NCI-H2227 treated with DMSO at 0.1 percent for 48 hours (cell line): ENCODE results near the gene FBLN2.

Experiments used
- DNase-seq: peaks from one replicate; lab custom pipeline; 2025; lab: John Stamatoyannopoulos, UW

FBLN2 gene

DNA sequence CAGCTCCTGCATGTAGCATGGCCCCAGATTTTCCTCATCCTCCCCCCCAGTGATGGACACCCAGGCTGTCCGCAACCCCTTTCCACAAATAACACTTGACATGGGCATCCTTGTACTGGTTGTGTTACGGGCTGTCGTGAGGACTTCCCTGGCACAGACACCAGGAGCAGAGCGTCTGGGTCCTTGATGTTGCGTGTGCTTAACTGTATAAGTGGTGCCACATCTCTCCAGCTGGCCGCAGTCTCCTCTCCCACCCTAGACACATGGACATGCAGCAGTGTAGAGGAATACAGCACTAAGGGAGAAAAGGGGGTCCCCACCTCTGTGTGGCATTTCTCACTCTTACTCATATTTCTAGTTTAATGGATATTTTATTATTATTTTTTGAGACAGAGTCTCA is 56.6 kb downstream of the FBLN2 start:
- no peak for DNase-seq

DNA sequence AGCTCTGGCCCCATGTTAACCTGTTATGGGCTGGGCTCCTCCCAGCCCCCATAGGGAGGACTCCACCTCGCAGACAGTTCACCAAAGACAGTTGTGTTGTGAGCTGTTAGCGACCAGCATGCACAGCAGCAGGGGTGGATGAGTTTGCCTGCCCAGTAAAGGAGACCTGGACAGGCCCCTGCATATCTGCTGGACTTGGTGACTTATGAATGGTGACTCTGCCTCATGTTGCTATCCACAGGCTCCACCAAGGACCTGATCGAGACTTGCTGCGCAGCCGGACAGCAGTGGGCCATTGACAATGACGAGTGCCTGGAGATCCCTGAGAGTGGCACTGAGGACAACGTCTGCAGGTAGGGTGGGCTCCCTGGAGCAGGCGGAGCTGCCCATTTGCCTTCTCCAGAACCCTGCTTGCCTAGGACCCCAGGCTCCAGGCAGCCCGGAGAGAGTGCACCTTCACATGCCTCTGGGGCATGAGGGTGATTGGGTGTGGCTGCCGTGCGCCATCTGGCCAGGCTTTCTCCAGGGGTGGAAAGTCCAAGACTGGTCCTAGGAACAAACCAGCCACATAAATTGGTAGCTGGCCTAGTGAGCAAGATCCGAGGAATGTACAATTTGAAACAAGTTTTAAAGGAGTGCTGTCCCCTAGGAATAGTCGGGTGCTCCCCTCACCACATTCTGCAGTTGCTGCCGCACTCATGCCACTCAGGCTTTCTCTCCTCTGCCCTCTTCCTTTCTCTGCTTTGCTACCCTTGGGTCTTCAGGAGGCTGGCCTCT is 59.1 kb downstream of the FBLN2 start:
- DNase-seq, result no peak

GRCh38 chr3:13608969-13609725 is 60.2 kb downstream of the FBLN2 start:
- no peak for DNase-seq

- no peak for DNase-seq
Measured at GRCh38 chr3:13610006-13610570, 61.2 kb downstream of the FBLN2 start.

DNA sequence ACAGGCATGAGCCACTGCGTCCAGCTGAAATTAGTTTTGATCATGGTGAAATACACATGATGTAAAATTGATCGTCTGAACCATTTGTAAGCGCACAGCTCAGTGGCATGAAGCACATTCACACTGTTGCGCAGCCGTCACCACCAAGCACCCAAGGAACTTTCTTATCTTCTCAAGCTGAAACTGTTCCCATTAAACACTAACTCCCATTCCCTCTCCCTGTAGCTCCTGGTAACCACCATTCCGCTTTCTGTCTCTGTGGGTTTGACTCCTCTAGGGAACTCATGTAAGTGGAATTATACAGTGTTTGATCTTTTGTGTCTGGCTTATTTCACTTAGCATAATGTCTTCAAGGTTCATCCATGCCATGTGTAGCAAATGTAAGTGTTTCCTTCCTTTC is 62.3 kb downstream of the FBLN2 start:
- no peak for DNase-seq

- DNase-seq, result no peak
Measured at GRCh38 chr3:13612829-13613228, 63.9 kb downstream of the FBLN2 start.

GRCh38 chr3:13613343-13614190 is 64.6 kb downstream of the FBLN2 start:
- DNase-seq, result no peak

DNA sequence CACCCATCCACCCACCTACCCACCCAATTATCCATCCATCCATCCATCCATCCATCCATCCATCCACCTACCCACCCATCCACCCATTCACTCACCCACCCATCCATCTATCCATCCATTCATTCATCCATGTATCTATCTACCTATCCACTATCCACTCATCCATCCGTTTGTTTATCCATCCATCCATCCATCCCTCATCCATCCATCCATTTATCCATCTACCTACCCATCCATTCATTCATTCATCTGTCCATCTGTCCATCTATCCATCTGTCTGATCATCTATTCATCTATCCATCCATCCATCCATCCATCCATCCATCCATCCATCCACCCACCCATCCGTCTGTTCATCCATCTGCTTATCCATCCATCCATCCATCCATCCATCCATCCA is 65.7 kb downstream of the FBLN2 start:
- DNase-seq, result no peak

DNA sequence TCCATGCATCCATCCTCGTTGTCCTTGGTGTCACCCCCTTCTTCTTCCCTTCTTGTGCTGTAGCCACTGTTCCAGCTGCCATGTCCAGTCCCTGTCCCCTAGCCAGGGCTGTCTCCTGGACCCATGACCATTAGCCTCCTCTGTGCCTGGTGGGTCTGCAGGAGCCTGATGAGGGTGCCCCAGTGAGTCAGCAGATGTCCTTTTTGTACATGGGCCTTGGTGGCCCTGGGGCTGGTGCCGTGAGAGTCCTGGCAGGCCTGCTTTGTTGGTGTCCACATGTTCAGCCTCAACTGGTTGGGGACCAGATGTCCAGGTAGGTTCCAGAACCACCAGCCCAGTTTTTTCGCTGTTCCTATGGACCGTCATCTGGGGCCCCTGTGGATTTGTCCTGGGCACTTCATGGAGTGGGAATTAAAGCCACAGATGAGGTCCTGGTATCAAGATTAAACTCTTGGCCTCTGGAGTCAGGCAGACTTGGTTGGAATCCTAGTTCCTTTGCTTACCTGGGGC is 66.1 kb downstream of the FBLN2 start:
- no peak for DNase-seq

DNA sequence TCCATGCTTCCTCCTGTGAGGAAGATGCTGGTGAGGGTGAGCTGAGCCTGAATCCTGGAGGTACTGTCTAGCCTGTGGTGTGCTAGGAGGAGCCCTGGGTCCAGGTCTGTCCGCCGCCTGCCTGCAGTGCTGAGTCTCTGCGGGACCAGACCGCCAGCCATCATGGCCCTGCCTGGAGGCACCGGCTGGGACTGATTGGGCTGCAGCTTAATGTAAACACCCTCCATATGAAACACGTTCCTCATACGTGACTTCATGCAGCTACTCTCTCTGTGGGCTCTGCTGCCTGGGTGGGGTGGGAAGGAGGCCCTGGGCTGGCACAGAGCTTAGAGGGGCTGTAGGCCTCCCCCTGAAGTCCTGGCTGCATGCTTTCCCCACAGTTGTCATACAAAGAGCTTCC is 67.4 kb downstream of the FBLN2 start:
- DNase-seq, result no peak

GRCh38 chr3:13617097-13617738 is 68.3 kb downstream of the FBLN2 start:
- no peak for DNase-seq

- no peak for DNase-seq
Measured at GRCh38 chr3:13617981-13618380, 69.1 kb downstream of the FBLN2 start.

GRCh38 chr3:13618836-13619235 is 69.9 kb downstream of the FBLN2 start:
- DNase-seq, result no peak

GRCh38 chr3:13619661-13620230 is 70.8 kb downstream of the FBLN2 start:
- DNase-seq, result no peak

- DNase-seq, result no peak
Measured at GRCh38 chr3:13620281-13620680, 71.4 kb downstream of the FBLN2 start.

DNA sequence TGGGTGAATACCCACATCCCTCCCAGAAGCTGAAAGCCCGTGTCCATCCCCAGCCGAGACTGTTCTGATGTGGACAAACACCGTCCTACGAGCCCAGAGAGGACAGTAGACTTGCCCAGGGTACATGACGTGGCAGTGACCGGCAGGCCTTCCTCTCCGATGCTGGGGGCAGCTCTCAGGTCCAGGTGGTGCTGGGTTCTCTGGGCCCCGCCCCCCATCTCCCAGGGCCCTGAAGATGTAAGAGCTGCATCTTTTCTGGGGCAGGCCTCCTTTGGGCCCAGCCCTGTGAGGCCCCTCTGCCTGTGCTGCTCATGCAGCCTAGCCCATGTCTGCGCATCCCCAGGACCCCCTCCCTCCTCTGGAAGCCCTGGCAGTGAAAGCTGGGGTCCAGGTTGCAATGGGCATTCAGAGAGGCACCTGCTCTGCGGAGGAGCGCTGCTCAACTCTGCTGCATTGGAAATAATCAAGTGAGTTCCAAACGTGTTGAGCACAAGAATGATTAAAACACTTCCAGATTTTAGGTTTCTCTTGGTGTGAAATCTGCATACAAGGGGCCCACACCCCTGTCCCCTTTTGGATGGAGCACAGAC is 71.9 kb downstream of the FBLN2 start:
- no peak for DNase-seq

DNA sequence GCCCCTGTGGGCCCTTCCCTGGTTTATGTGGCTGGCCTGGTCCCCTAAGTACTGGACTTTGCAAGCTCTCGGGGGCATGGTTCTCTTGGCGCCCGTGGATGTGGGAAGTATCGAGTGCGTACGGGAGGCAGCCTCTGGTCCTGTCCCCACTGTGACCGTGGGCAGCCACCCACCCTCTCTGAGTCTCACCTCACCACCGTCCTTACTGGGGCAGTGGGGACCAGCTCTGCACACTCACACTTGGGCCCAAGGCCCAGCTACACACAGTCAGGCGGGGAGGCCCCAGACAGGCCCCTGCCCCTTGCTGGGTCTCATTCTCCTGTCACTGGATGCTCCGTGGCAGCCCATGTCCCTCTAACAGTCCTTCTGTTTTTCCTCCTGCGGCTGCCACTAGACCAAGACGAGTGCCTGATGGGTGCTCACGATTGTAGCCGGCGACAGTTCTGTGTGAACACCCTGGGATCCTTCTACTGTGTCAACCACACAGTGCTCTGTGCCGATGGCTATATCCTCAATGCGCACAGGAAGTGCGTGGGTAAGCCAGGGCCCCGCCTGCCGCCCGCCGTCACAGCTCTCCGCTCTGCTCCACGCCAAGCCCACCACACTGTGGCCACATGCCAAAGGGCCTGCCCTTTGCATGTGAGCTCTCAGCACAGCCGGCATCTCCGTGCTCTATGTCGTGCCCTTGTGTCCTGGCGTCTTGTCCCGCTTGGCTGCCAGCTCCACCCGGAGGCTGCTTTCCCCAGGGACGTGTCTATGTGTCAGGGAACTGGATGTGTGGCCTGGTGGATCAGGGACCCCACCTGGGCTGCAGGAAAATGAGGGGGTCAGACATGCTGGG is 72.7 kb downstream of the FBLN2 start:
- no peak for DNase-seq

GRCh38 chr3:13622356-13622755 is 73.4 kb downstream of the FBLN2 start:
- DNase-seq, result no peak

DNA sequence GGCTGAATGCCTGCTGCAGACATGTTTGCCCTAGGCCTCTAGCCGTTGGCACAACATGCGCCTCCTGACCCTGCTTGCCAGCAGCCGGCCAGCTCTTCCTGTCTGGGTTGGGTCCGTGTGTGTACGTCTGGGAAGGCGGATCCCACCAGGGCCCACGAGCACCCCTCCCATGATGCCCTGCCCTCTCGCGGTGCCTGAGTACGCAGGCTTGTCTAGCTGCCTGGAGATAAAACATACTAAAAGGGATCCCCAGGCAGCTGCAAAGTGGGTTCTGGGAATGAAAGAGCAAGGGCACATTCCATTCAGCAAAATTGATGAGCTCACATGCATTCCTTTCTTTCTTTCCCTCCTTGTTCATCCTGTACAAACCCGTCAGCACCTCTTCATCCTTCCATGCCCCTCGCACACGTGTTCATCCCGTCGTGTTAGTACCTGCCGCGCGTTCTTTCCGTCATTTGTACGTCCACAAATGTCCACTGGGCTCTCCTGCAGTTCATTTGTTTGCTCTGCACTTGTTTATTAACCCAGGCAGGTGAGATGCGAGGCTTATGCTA is 74.3 kb downstream of the FBLN2 start:
- DNase-seq, result no peak

GRCh38 chr3:13624021-13624420 is 75.1 kb downstream of the FBLN2 start:
- DNase-seq, result no peak
